H1 (cell line): Measurements from ENCODE around the gene PGM1. TPM values are rescaled to one million over a fixed set of nuclear protein-coding genes. Genes with fewer than 3 reads are reported as not detected.

Experiments
- CTCF ChIA-PET: fragments of 300-600 bp; sonication (Branson Sonifier 250); formaldehyde crosslinking; loops from one replicate; lab custom pipeline; 2021; ENCODE audit not compliant: partially characterized antibody; lab: Charles Lee
- POLR2A ChIA-PET: fragments of 300-600 bp; sonication (Branson Sonifier 250); formaldehyde crosslinking; loops from one replicate; lab custom pipeline; 2021; ENCODE audit warnings: inconsistent platforms; ENCODE audit not compliant: partially characterized antibody; lab: Charles Lee
- DNase-seq, 2 experiments: peaks; one replicate each; pipeline versions ENCODE4 v3.0.0 to v3.0.0-alpha.2; 2010 to 2022; ENCODE audit warnings: low spot score in 2 of 2, low read depth in 1 of 2, mixed read lengths in 1 of 2
- FAIRE-seq: peaks from 2 replicates; lab custom pipeline; 2011; peaks lifted over from hg19 to GRCh38; lab: Jason Lieb, UNC
- H2AFZ ChIP-seq: 2 replicates; pipeline ENCODE4 v1.8.1; 2012; ENCODE audit warnings: low read length, inconsistent platforms
- H2AK5ac ChIP-seq: 2 replicates; pipeline ENCODE4 v1.6.1; 2013; ENCODE audit warnings: low read depth, low read length
- H2BK120ac ChIP-seq: replicated peaks from 2 replicates; pipeline ENCODE3; 2013; ENCODE audit warnings: low read depth, low read length, inconsistent platforms
- H2BK12ac ChIP-seq: 2 replicates; pipeline ENCODE4 v1.6.1; 2013; ENCODE audit warnings: low read depth, low read length
- H2BK15ac ChIP-seq: 2 replicates; pipeline ENCODE4 v1.6.1; 2013; ENCODE audit warnings: low read length
- H2BK20ac ChIP-seq: 2 replicates; pipeline ENCODE4 v1.6.1; 2013; ENCODE audit warnings: low read length
- H2BK5ac ChIP-seq: 2 replicates; pipeline ENCODE4 v1.6.1; 2013; ENCODE audit warnings: low read depth, low read length
- H3K14ac ChIP-seq: 2 replicates; pipeline ENCODE4 v1.6.1; 2013; ENCODE audit warnings: inconsistent platforms; ENCODE audit not compliant: insufficient read length
- H3K18ac ChIP-seq: 2 replicates; pipeline ENCODE4 v1.6.1; 2013; ENCODE audit warnings: low read length; ENCODE audit errors: extremely low read depth
- H3K23ac ChIP-seq: 2 replicates; pipeline ENCODE4 v1.6.1; 2013; ENCODE audit warnings: inconsistent platforms; ENCODE audit not compliant: insufficient read length
- H3K23me2 ChIP-seq: 2 replicates; pipeline ENCODE4 v1.6.1; 2013; ENCODE audit warnings: low read depth, low read length
- H3K27ac ChIP-seq: 2 replicates; pipeline ENCODE4 v1.6.1; 2011; ENCODE audit warnings: low read depth, low read length, inconsistent platforms
- H3K27me3 ChIP-seq, 4 experiments: replicated peaks in 1 of 4; 1 replicate in 1 of 4; 2 replicates in 3 of 4; pipeline versions ENCODE4 v1.6.1 to v1.8.1; 2011 to 2013; ENCODE audit warnings: low read length in 3 of 4, mild to moderate bottlenecking in 3 of 4, inconsistent platforms in 2 of 4, mixed read lengths in 2 of 4, moderate library complexity in 1 of 4; ENCODE audit not compliant: control insufficient read depth in 3 of 4, insufficient read depth in 3 of 4; ENCODE audit errors: extremely low read depth in 1 of 4
- H3K36me3 ChIP-seq, 4 experiments: 2 replicates each; pipeline versions ENCODE4 v1.6.1 to v1.8.1; 2011 to 2013; ENCODE audit warnings: mild to moderate bottlenecking in 4 of 4, low read length in 3 of 4, moderate library complexity in 2 of 4, control low read depth in 1 of 4, inconsistent platforms in 1 of 4; ENCODE audit not compliant: insufficient read depth in 4 of 4, control insufficient read depth in 2 of 4
- H3K4ac ChIP-seq: replicated peaks from 2 replicates; pipeline ENCODE3; 2013; ENCODE audit warnings: low read length, low read depth, mixed read lengths, inconsistent platforms; ENCODE audit not compliant: insufficient read length
- H3K4me1 ChIP-seq, 4 experiments: replicated peaks in 1 of 4; 1 replicate in 1 of 4; 2 replicates in 3 of 4; pipeline versions ENCODE4 v1.6.1 to v1.8.1; 2011 to 2013; ENCODE audit warnings: low read length in 3 of 4, inconsistent platforms in 2 of 4, mixed read lengths in 1 of 4; ENCODE audit not compliant: insufficient read depth in 4 of 4, control insufficient read depth in 3 of 4
- H3K4me2 ChIP-seq, 2 experiments: 2 replicates each; pipeline versions ENCODE4 v1.6.1 to v1.8.1; 2011 to 2013; ENCODE audit warnings: low read depth in 2 of 2, low read length in 2 of 2, control low read depth in 1 of 2, inconsistent platforms in 1 of 2, mild to moderate bottlenecking in 1 of 2; ENCODE audit not compliant: insufficient read depth in 1 of 2
- H3K4me3 ChIP-seq, 4 experiments: fragments of 200-600, 300-600 bp in 1 of 4; sonication (generic), shearing (Covaris generic), sonication (Bioruptor Twin) in 1 of 4; 2 replicates each; pipeline versions ENCODE4 v1.5.1 to v1.8.1; 2011 to 2016; ENCODE audit warnings: low read length in 4 of 4, low read depth in 3 of 4, control low read depth in 2 of 4, inconsistent platforms in 2 of 4, mild to moderate bottlenecking in 2 of 4, mixed read lengths in 1 of 4, moderate library complexity in 1 of 4; ENCODE audit not compliant: insufficient read depth in 2 of 4; ENCODE audit errors: extremely low read depth in 1 of 4
- H3K56ac ChIP-seq: replicated peaks from 2 replicates; pipeline ENCODE3; 2013; ENCODE audit warnings: low read depth, mild to moderate bottlenecking, mixed read lengths, low read length, inconsistent platforms; ENCODE audit not compliant: insufficient read length
- H3K79me1 ChIP-seq: 2 replicates; pipeline ENCODE4 v1.6.1; 2013; ENCODE audit warnings: low read depth, low read length, control low read depth
- H3K79me2 ChIP-seq, 2 experiments: 2 replicates each; pipeline versions ENCODE4 v1.6.1 to v1.8.1; 2012 to 2013; ENCODE audit warnings: low read length in 2 of 2, mild to moderate bottlenecking in 2 of 2, inconsistent platforms in 1 of 2; ENCODE audit not compliant: insufficient read depth in 2 of 2, control insufficient read depth in 1 of 2
- H3K9ac ChIP-seq, 4 experiments: replicated peaks in 1 of 4; 1 replicate in 1 of 4; 2 replicates in 3 of 4; pipeline versions ENCODE4 v1.6.1 to v1.8.1; 2011 to 2013; ENCODE audit warnings: low read depth in 3 of 4, low read length in 3 of 4, control low read depth in 2 of 4, mild to moderate bottlenecking in 2 of 4, moderate library complexity in 2 of 4, inconsistent platforms in 1 of 4; ENCODE audit errors: extremely low read depth in 1 of 4
- H3K9me3 ChIP-seq, 2 experiments: 2 replicates each; pipeline versions ENCODE4 v1.6.1 to v1.8.1; 2012 to 2013; ENCODE audit warnings: mild to moderate bottlenecking in 2 of 2, moderate library complexity in 2 of 2, control low read depth in 1 of 2, inconsistent platforms in 1 of 2, low read depth in 1 of 2, low read length in 1 of 2, mixed read lengths in 1 of 2; ENCODE audit not compliant: insufficient read depth in 2 of 2
- H4K20me1 ChIP-seq, 2 experiments: replicated peaks in 1 of 2; 2 replicates each; pipeline versions ENCODE3 to v1.8.1; 2011 to 2013; ENCODE audit warnings: inconsistent platforms in 2 of 2, low read length in 2 of 2, mild to moderate bottlenecking in 1 of 2; ENCODE audit not compliant: insufficient read depth in 2 of 2, control insufficient read depth in 1 of 2
- H4K5ac ChIP-seq: 2 replicates; pipeline ENCODE4 v1.6.1; 2013; ENCODE audit warnings: low read length, low read depth, mixed read lengths, inconsistent platforms; ENCODE audit not compliant: insufficient read length
- H4K8ac ChIP-seq: 2 replicates; pipeline ENCODE4 v1.8.0; 2013; ENCODE audit warnings: mild to moderate bottlenecking, moderate library complexity, low read length, inconsistent platforms; ENCODE audit not compliant: insufficient read depth; ENCODE audit errors: extremely low read depth
- H4K91ac ChIP-seq: replicated peaks from 2 replicates; pipeline ENCODE3; 2013; ENCODE audit warnings: low read length, mixed read lengths, inconsistent platforms; ENCODE audit not compliant: insufficient read length
- ATF3 ChIP-seq: IDR thresholded peaks from 2 replicates; pipeline ENCODE4 v1.6.1; 2011; ENCODE audit warnings: low read depth, mild to moderate bottlenecking, low read length; ENCODE audit not compliant: insufficient read depth
- CBX5 ChIP-seq: fragments of 300-800, 300-1000 bp; sonication (generic); IDR thresholded peaks from 2 replicates; pipeline ENCODE4 v1.7.1; 2016; ENCODE audit warnings: antibody characterized with exemption, low read length, low read depth
- EP300 ChIP-seq, 2 experiments: IDR thresholded peaks; 1 replicate in 1 of 2; 2 replicates in 1 of 2; pipeline ENCODE4 v1.6.1; 2011 to 2012; ENCODE audit warnings: low read depth in 2 of 2, low read length in 2 of 2, mild to moderate bottlenecking in 2 of 2, borderline replicate concordance in 1 of 2, inconsistent platforms in 1 of 2, moderate library complexity in 1 of 2
- PHF8 ChIP-seq: fragments of 200-600 bp; sonication (generic); conservative IDR thresholded peaks from 2 replicates; pipeline ENCODE4 v1.7.1; 2012; ENCODE audit warnings: low read depth, mild to moderate bottlenecking, inconsistent platforms, low read length, moderate library complexity
- POU5F1 ChIP-seq: IDR thresholded peaks from 2 replicates; pipeline ENCODE4 v1.6.1; 2011; ENCODE audit warnings: low read depth, mild to moderate bottlenecking, low read length, moderate library complexity
- SAP30 ChIP-seq: fragments of 300-600 bp; sonication (generic); IDR thresholded peaks from 2 replicates; pipeline ENCODE4 v1.7.1; 2012; ENCODE audit warnings: low read length, moderate library complexity, mild to moderate bottlenecking, inconsistent platforms; ENCODE audit not compliant: insufficient read depth, insufficient replicate concordance
- SIX5 ChIP-seq: IDR thresholded peaks from 2 replicates; pipeline ENCODE4 v1.6.1; 2011; ENCODE audit warnings: mild to moderate bottlenecking, low read depth, low read length
- TBP ChIP-seq: IDR thresholded peaks from 2 replicates; pipeline ENCODE4 v1.6.1; 2011; ENCODE audit warnings: low read depth, low read length, improper control_type of control experiment
- USF2 ChIP-seq: IDR thresholded peaks from 2 replicates; pipeline ENCODE4 v1.6.1; 2011; ENCODE audit warnings: low read length, improper control_type of control experiment
- WGBS, 2 experiments: shearing (Covaris generic) in 1 of 2; methylation state at CpG; one replicate each; pipeline versions ENCODE4 v1.1.6 to v1.1.7; 2013 to 2015; ENCODE audit warnings: low lambda C conversion rate in 2 of 2, mixed read lengths in 2 of 2, inconsistent platforms in 1 of 2, low coverage in 1 of 2, missing lambda C conversion rate in 1 of 2; ENCODE audit not compliant: insufficient replicate concordance in 2 of 2, insufficient coverage in 1 of 2, insufficient read length in 1 of 2; ENCODE audit errors: extremely low coverage in 1 of 2, missing lambda C conversion rate in 1 of 2; 5-methylcytosine and 5-hydroxymethylcytosine counted together
- polyA plus RNA-seq, 7 experiments: library from polyadenylated mRNA; depleted of rRNA in 3 of 7; stranded (reverse) in 5 of 7; unstranded in 2 of 7; fragments of >200 nt in 5 of 7; fragments of 200-250 nt in 2 of 7; gene quantifications; 1 replicate in 5 of 7; 2 replicates in 1 of 7; 4 replicates in 1 of 7; pipeline versions ENCODE4 v1.2.1 to v1.2.3, GENCODE V29; 2011 to 2013; ENCODE audit warnings: missing spikeins in 2 of 7, mixed read lengths in 2 of 7
- total RNA-seq: library from RNA; stranded (reverse); fragmentation: NEBNext Ultra II Directional; extraction: Animal tissue kit (Norgen Biotek cat#: 25700); gene quantifications from 2 replicates; pipeline ENCODE4 v1.2.1, GENCODE V29; 2021

The PGM1 gene
- total and polyA plus RNA-seq, 2 of the 8 experiments (the other 6 are each of a cell fraction or from before 2014, with no cell fraction given), result 33.0 to 65.4 TPM

GRCh38 chr1:63698001-63698838 lies 105.0 kb downstream of the PGM1 start:
- H2BK5ac ChIP-seq, result no peak overlapping the region
- 94% methylated on average over 13 of the region's 13 CpGs; no CpG with 5 or more reads in 1 of the 2 experiments for WGBS, 2 experiments
- H3K4me3 ChIP-seq, result no peak overlapping the region
- no peak overlapping the region for H2AK5ac ChIP-seq
- FAIRE-seq (no peak), DNase-seq (no peak)
- H3K79me2 ChIP-seq, result no peaks in the 10 kb centered on the region
- H3K27ac ChIP-seq, result no peak overlapping the region
- H3K14ac ChIP-seq, result no peak overlapping the region
- no peak overlapping the region for H3K56ac ChIP-seq
- H3K36me3 ChIP-seq, result no peaks in the 10 kb centered on the region
- peaks cover 0 to 2% (median 1%) of the 10 kb centered on the region in 4 experiments; a peak in 4 of 7 replicates for H3K4me1 ChIP-seq
- H2BK120ac ChIP-seq, result no peak overlapping the region
- no peak overlapping the region for H2BK20ac ChIP-seq
- H3K23ac ChIP-seq, result no peak overlapping the region
- no peak overlapping the region for H4K8ac ChIP-seq
- H4K91ac ChIP-seq, result no peak overlapping the region
- CTCF ChIA-PET, result interaction anchor here (0.6 to 2.1 kb wide), 12 partner anchors 11 to 439 kb away, joined by 3 to 4 read pairs (median 3); no protein-coding TSS in a partner anchor
- no peak overlapping the region for H4K5ac ChIP-seq
- no peaks in the 10 kb centered on the region for H3K79me1 ChIP-seq
- H2BK12ac ChIP-seq, result no peak overlapping the region
- POLR2A ChIA-PET, result no interaction called here
- H2AFZ ChIP-seq, result no peak overlapping the region
- H3K23me2 ChIP-seq, result no peaks in the 10 kb centered on the region; the same call in 1 of the 2 replicates
- H3K9me3 ChIP-seq, result no peaks in the 10 kb centered on the region
- H3K18ac ChIP-seq, result no peak overlapping the region
- no peak overlapping the region for H3K4ac ChIP-seq
- H3K9ac ChIP-seq, result no peak overlapping the region
- H3K27me3 ChIP-seq, result no peaks in the 10 kb centered on the region
- no peak overlapping the region for H2BK15ac ChIP-seq
- H3K4me2 ChIP-seq, result no peak overlapping the region
- no peaks in the 10 kb centered on the region for H4K20me1 ChIP-seq
- TF ChIP-seq POU5F1, result no peak
- TF ChIP-seq USF2, result no peak
- no peak for TF ChIP-seq CBX5
- TF ChIP-seq EP300 (IDR thresholded peaks at IDR 0.05; ENCODE audit: borderline replicate concordance in 1 of 2, low read depth in 2 of 2, low read length in 2 of 2), result no peak
- TF ChIP-seq SIX5, result no peak
- no peak for TF ChIP-seq TBP
- TF ChIP-seq SAP30, result no peak
- TF ChIP-seq PHF8, result no peak
- TF ChIP-seq ATF3, result no peak
